Tibial nerve (tissue), 4 donors: Measurements from ENCODE around the gene SLC9A1. TPM values are rescaled to one million over a fixed set of nuclear protein-coding genes. Genes with fewer than 3 reads are reported as not detected.
A peak's percentile ranks its signal among the peaks of the same experiment; 100 is the strongest.

ENCODE experiments used
- DNase-seq, 2 donors: peaks; one replicate each; pipeline ENCODE4 v3.0.0-alpha.2; 2019; ENCODE audit warnings: low spot score in 2 of 2
- H3K27ac ChIP-seq, 4 donors: fragments of 200-600 bp; sonication (generic) in 3 of 4; one replicate each; pipeline ENCODE4 v1.5.1; 2017 to 2019; ENCODE audit warnings: mild to moderate bottlenecking in 1 of 4
- H3K27me3 ChIP-seq, 2 donors: fragments of 200-600 bp; sonication (generic) in 1 of 2; one replicate each; pipeline versions ENCODE4 v1.5.1 to v1.6.0; 2017 to 2019
- H3K36me3 ChIP-seq, 3 donors: fragments of 200-600 bp; sonication (generic); one replicate each; pipeline ENCODE4 v1.5.1; 2018 to 2019
- H3K4me1 ChIP-seq, 4 donors: fragments of 200-600 bp; sonication (generic) in 3 of 4; one replicate each; pipeline ENCODE4 v1.5.1; 2017 to 2019
- H3K4me3 ChIP-seq, 4 donors: fragments of 200-600 bp; sonication (generic) in 3 of 4; one replicate each; pipeline ENCODE4 v1.5.1; 2017 to 2019; ENCODE audit warnings: mild to moderate bottlenecking in 1 of 4, moderate library complexity in 1 of 4
- H3K9me3 ChIP-seq, 4 donors: fragments of 200-600 bp; sonication (generic) in 3 of 4; one replicate each; pipeline ENCODE4 v1.5.1; 2017 to 2019
- EP300 ChIP-seq, 2 donors: sonication (generic); formaldehyde crosslinking; IDR thresholded peaks; one replicate each; pipeline ENCODE4 v1.6.1; 2017; ENCODE audit warnings: antibody characterized with exemption in 2 of 2, mild to moderate bottlenecking in 1 of 2
- POLR2A ChIP-seq, 2 donors: fragments of 450-650 bp; IDR thresholded peaks; one replicate each; pipeline ENCODE4 v1.6.1; 2017; ENCODE audit warnings: antibody characterized with exemption in 2 of 2, mild to moderate bottlenecking in 2 of 2, moderate library complexity in 2 of 2
- WGBS, 2 donors: methylation state at CpG; one replicate each; pipeline ENCODE4 v1.1.5; 2018; 5-methylcytosine and 5-hydroxymethylcytosine counted together
- total RNA-seq, 4 donors: library from RNA; depleted of rRNA; stranded (reverse); fragments of >200 nt; gene quantifications; one replicate each; pipeline ENCODE4 v1.1.0, GENCODE V29; 2016
- TF ChIP-seq, protein P1 (sequence below), 5 experiments: fragments of 200-600 bp in 3 of 5; fragments of 450-650 bp in 2 of 5; sonication (generic) in 3 of 5; IDR thresholded peaks; one replicate each; pipeline ENCODE4 v1.5.1; 2016 to 2019; ENCODE audit warnings: antibody characterized with exemption in 5 of 5, mild to moderate bottlenecking in 3 of 5, moderate library complexity in 2 of 5

The SLC9A1 gene
- total RNA-seq, 4 donors from 2014 or later: 5.9 to 21.9 (median 7.8) TPM

DNA sequence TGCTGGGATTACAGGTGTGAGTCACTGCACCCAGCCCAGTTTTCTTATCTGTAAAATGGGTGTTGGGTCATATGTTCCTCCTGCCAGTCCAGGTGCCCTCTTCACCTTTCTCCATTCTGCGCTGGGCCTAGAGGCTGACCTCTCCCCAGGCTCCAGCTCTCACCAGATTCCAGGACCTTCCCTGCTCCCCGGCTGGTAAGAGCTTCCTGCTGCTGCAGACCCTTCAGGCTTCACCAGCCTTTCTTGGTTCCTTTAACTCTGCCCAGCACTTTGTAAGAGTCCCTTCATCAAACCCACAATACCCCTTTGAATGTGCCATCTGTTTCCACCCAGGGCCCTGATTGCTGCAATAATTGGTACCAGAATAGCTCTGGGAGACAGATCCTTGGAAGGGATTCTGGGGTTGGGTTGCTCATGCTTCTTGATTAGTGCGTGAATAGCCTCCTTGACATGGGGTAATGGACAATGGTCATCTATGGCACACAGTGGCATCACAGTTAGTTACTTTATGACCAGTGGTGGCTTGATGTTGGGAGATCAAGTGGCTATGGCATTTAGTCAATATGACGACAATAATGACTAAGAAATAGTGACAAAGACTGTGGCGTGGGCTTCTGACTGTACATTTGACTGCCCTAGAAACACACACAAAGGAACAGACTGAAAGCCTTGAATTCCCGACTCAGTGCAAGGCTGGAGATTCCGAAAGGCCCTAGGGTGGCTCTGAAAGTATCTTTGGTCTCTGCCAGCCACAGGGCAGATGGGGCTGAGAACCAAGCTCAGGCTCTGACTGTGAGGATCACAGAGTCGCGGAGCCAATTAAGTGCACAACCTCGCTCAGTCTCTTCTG is 67.3 kb downstream of the SLC9A1 start:
- no peaks in the 10 kb centered on the region for H3K4me1 ChIP-seq
- H3K4me3 ChIP-seq: no peak overlapping the region
- DNase-seq: no peak
- WGBS, 2 donors: 68 to 78% methylated on average over 10 of the region's 10 CpGs
- no peaks in the 10 kb centered on the region for H3K36me3 ChIP-seq
- no peaks in the 10 kb centered on the region for H3K27me3 ChIP-seq
- H3K27ac ChIP-seq: peak overlapping the region in 1 of 4 donors; percentile 48
- H3K9me3 ChIP-seq: peaks cover 0 to 24% (median 0%) of the 10 kb centered on the region in 4 donors
- TF ChIP-seq, protein P1, sequence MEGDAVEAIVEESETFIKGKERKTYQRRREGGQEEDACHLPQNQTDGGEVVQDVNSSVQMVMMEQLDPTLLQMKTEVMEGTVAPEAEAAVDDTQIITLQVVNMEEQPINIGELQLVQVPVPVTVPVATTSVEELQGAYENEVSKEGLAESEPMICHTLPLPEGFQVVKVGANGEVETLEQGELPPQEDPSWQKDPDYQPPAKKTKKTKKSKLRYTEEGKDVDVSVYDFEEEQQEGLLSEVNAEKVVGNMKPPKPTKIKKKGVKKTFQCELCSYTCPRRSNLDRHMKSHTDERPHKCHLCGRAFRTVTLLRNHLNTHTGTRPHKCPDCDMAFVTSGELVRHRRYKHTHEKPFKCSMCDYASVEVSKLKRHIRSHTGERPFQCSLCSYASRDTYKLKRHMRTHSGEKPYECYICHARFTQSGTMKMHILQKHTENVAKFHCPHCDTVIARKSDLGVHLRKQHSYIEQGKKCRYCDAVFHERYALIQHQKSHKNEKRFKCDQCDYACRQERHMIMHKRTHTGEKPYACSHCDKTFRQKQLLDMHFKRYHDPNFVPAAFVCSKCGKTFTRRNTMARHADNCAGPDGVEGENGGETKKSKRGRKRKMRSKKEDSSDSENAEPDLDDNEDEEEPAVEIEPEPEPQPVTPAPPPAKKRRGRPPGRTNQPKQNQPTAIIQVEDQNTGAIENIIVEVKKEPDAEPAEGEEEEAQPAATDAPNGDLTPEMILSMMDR (IDR thresholded peaks at IDR 0.05): no peak
- no peak for TF ChIP-seq POLR2A (IDR thresholded peaks at IDR 0.05)
- TF ChIP-seq EP300 (IDR thresholded peaks at IDR 0.05): no peak

DNA sequence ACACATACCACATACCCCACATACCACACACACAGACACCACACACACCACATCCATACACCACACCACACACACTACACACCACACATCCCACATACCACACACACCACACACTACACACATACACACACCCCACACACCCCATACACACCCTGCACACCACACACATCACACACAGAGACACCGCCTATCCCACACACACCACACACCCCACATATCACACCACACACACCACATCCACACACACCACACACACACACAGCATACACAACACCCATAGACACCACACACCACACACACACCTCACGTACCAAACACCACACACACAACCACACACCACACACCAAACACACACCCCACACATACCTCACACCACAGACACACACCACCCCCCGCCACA is 68.3 kb downstream of the SLC9A1 start:
- no peaks in the 10 kb centered on the region for H3K36me3 ChIP-seq

DNA sequence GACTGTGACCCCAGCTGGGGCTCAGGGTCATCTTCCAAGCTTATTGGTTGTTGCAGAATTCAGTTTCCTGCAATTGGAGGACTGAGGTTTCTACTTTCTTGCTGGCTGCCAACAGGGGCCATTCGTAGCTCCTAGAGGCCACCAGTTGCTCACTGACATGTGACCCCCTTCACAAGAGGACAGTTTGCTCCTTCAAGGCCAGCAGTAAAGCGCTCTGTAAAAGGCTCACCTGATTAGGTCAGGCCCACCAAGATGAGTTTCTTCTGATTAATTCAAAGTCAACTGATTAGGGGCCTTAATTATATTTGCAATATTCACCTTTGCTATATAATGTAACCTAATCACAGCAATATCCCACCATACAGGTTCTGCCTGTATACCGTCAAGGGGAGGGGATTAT is 68.9 kb downstream of the SLC9A1 start:
- WGBS, 2 donors: 67 to 77% methylated on average over 3 of the region's 3 CpGs
- peaks cover 0 to 27% (median 0%) of the 10 kb centered on the region in 4 donors for H3K9me3 ChIP-seq
- no peaks in the 10 kb centered on the region for H3K36me3 ChIP-seq
- H3K4me3 ChIP-seq: no peak overlapping the region
- no peak overlapping the region for H3K27ac ChIP-seq
- TF ChIP-seq POLR2A (IDR thresholded peaks at IDR 0.05) (no peak), EP300 (IDR thresholded peaks at IDR 0.05) (no peak)
- TF ChIP-seq, protein P1 (IDR thresholded peaks at IDR 0.05): no peak
- H3K4me1 ChIP-seq: no peaks in the 10 kb centered on the region
- H3K27me3 ChIP-seq: no peaks in the 10 kb centered on the region
- DNase-seq: no peak

More for the DNA sequence above, 68.3 kb downstream of the SLC9A1 start:
- no peaks in the 10 kb centered on the region for H3K4me1 ChIP-seq
- no peak for DNase-seq
- H3K4me3 ChIP-seq: no peak overlapping the region
- TF ChIP-seq POLR2A (IDR thresholded peaks at IDR 0.05) (no peak), EP300 (IDR thresholded peaks at IDR 0.05) (no peak)
- TF ChIP-seq, protein P1 (IDR thresholded peaks at IDR 0.05): no peak
- no peaks in the 10 kb centered on the region for H3K27me3 ChIP-seq
- WGBS, 2 donors: 94 to 96% methylated on average over 3 of the region's 3 CpGs
- H3K27ac ChIP-seq: peak overlapping the region in 1 of 4 donors; percentile 48
- H3K9me3 ChIP-seq: peaks cover 0 to 27% (median 0%) of the 10 kb centered on the region in 4 donors

DNA sequence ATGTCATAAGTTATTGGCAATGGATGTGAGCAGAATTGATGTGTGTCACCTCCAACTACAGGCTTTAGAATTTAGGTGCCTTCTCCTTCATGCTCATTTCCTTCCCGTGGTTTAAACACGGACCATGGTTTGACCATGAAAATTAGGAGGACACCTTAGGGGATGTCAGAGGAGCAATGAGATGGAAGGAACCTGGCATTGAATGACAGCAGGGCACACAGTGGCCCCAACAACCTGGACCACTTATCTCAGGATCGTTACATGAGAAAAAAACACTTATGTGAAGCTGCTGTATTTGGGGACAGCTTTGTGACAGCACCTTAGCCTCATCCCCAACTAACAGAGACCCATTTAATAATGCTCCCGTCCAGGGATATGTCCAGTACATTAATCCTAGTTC is 70.8 kb downstream of the SLC9A1 start:
- TF ChIP-seq POLR2A (IDR thresholded peaks at IDR 0.05): no peak
- TF ChIP-seq EP300 (IDR thresholded peaks at IDR 0.05): no peak
- TF ChIP-seq, protein P1 (IDR thresholded peaks at IDR 0.05): no peak

DNA sequence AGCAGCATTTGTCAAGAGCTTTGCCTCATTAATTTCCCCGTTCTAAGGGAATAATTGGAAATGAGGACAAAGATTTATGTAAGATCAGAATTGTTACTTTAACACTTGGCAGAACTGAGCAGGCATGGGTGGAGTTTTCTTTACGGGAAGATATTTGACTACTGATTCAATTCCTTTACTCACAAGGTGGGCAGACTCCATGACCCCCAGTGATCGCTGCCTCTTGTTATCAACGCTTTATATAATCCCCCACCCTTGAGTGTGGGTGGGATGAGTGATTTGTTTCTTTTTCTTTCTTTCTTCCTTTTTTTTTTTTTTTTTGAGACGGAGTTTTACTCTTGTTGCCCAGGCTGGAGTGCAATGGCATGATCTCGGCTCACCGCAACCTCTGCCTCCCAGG is 77.0 kb downstream of the SLC9A1 start:
- TF ChIP-seq, protein P1 (IDR thresholded peaks at IDR 0.05): no peak
- TF ChIP-seq POLR2A (IDR thresholded peaks at IDR 0.05) (no peak), EP300 (IDR thresholded peaks at IDR 0.05) (no peak)
- 49 to 54% methylated on average over 7 of the region's 7 CpGs for WGBS, 2 donors
- Histone ChIP-seq H3K27ac (no peak overlapping the region), H3K9me3 (peaks cover 0 to 10% (median 0%) of the 10 kb centered on the region in 4 donors), H3K27me3 (no peaks in the 10 kb centered on the region), H3K4me1 (no peaks in the 10 kb centered on the region), H3K4me3 (no peak overlapping the region), H3K36me3 (no peaks in the 10 kb centered on the region)
- DNase-seq: no peak

More for the DNA sequence above, 70.8 kb downstream of the SLC9A1 start:
- no peaks in the 10 kb centered on the region for H3K27me3 ChIP-seq
- no peak overlapping the region for H3K27ac ChIP-seq
- H3K36me3 ChIP-seq: no peaks in the 10 kb centered on the region
- H3K9me3 ChIP-seq: peaks cover 0 to 31% (median 0%) of the 10 kb centered on the region in 4 donors
- no peaks in the 10 kb centered on the region for H3K4me1 ChIP-seq
- no peak for DNase-seq
- H3K4me3 ChIP-seq: no peak overlapping the region
- WGBS, 2 donors: 81 to 94% methylated on average over 4 of the region's 4 CpGs
